Cerebellar nuclear complex (tissue), 1 donor: ENCODE data around the gene UBE2G2.
"Not testable (repeated sequence)": the region's sequence is repeated elsewhere in the genome, so short reads cannot be mapped to it uniquely, and the experiment has no call there.

Experiments used
- DNase-seq, 2 experiments: peaks; one replicate each; lab custom pipeline; 2025; lab: John Stamatoyannopoulos, UW

The UBE2G2 gene

GRCh38 chr21:44836349-44836665, 34.7 kb upstream of the UBE2G2 start:
- DNase-seq = no peak

- no peak for DNase-seq
Measured at GRCh38 chr21:44835647-44835973, 34.0 kb upstream of the UBE2G2 start.

- no peak for DNase-seq
Measured at GRCh38 chr21:44834951-44835646, 33.5 kb upstream of the UBE2G2 start.

- DNase-seq = no peak
Measured at GRCh38 chr21:44834231-44834950, 32.8 kb upstream of the UBE2G2 start.

GRCh38 chr21:44833663-44834062, 32.0 kb upstream of the UBE2G2 start:
- no peak for DNase-seq

- not testable (repeated sequence) for DNase-seq
Measured at GRCh38 chr21:44832516-44833255, 31.1 kb upstream of the UBE2G2 start.

GRCh38 chr21:44831227-44831860, 29.7 kb upstream of the UBE2G2 start:
- DNase-seq = no peak

GRCh38 chr21:44829507-44830092, 28.0 kb upstream of the UBE2G2 start:
- no peak for DNase-seq

- DNase-seq = no peak
Measured at GRCh38 chr21:44828362-44829056, 26.9 kb upstream of the UBE2G2 start.

- no peak for DNase-seq
Measured at GRCh38 chr21:44823179-44823660, 21.6 kb upstream of the UBE2G2 start.

- DNase-seq = no peak
Measured at GRCh38 chr21:44822484-44823178, 21.0 kb upstream of the UBE2G2 start.

- DNase-seq = no peak
Measured at GRCh38 chr21:44820851-44821250, 19.2 kb upstream of the UBE2G2 start.

- no peak for DNase-seq
Measured at GRCh38 chr21:44819283-44820243, 17.9 kb upstream of the UBE2G2 start.

GRCh38 chr21:44818640-44819011, 17.0 kb upstream of the UBE2G2 start:
- DNase-seq = no peak

- no peak for DNase-seq
Measured at GRCh38 chr21:44817914-44818639, 16.5 kb upstream of the UBE2G2 start, which contains the start of gene SUMO3. SUMO3 (minus strand) TSS chr21:44818062; CDS start chr21:44817968, 94 bp downstream.

GRCh38 chr21:44817506-44817880, 15.9 kb upstream of the UBE2G2 start:
- DNase-seq = peak; percentile 39 to 42

- no peak for DNase-seq
Measured at GRCh38 chr21:44816761-44817505, 15.3 kb upstream of the UBE2G2 start.
